ENCODE data around the gene UBE2I.
A peak's percentile ranks its signal among the peaks of the same experiment; 100 is the strongest.
"Not testable (repeated sequence)": the region's sequence is repeated elsewhere in the genome, so short reads cannot be mapped to it uniquely, and the experiment has no call there.

UBE2I gene

GRCh38 chr16:1308977-1309885 lies at the start of gene UBE2I:
Gene UBE2I (plus strand): TSS chr16:1309636. CDS start chr16:1314031, 4,395 bp downstream.
- peak; percentile 98 for DNase-seq

GRCh38 chr16:1259760-1260068 lies 49.7 kb upstream of the UBE2I start:
- DNase-seq, result no peak

GRCh38 chr16:1260101-1260680 lies 49.2 kb upstream of the UBE2I start:
- no peak for DNase-seq

DNA sequence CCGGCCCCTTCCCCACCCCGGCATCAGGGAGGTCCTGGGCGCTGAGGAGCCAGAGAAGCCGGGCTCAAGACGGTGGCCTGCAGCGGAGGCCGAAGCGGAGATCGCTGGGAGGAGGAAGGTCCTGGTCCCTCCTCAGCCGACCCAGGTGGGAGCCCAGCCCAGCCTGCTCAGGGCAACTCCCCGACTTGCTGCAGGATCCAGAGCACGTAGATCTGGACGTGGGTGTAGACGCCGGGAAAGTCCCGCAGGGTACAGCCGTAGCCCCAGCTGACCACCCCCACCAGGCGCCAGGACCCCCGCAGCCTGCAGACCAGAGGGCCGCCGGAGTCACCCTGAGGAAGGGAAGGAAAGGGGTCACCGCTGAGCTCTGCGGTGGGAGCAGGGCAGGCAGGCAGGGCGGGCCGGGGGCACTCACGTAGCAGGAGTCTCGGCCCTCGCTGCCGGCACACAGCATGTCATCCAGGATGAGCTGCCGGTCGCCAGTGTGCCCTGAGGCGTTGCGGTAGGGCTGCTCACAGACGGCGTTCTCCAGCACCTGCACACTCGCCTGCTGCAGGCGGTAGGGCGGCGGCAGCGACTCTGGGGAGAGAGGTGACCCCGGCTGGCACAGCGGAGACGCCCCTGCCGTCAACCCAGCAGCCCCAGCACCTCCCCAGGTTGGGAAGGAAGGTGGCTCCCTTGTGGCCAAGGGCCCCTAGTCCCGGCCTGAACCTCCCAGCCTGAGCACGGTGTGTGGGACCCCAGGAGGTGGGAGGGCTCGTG lies 48.1 kb upstream of the UBE2I start:
- DNase-seq, result no peak

- DNase-seq, result no peak
These were observed 47.1 kb upstream of the UBE2I start for GRCh38 chr16:1262210-1262845.

- DNase-seq, result no peak
These were observed 46.6 kb upstream of the UBE2I start for GRCh38 chr16:1262846-1263221.

- no peak for DNase-seq
These were observed 45.7 kb upstream of the UBE2I start for GRCh38 chr16:1263591-1264344.

- DNase-seq, result no peak
These were observed 44.9 kb upstream of the UBE2I start for GRCh38 chr16:1264345-1265089.

DNA sequence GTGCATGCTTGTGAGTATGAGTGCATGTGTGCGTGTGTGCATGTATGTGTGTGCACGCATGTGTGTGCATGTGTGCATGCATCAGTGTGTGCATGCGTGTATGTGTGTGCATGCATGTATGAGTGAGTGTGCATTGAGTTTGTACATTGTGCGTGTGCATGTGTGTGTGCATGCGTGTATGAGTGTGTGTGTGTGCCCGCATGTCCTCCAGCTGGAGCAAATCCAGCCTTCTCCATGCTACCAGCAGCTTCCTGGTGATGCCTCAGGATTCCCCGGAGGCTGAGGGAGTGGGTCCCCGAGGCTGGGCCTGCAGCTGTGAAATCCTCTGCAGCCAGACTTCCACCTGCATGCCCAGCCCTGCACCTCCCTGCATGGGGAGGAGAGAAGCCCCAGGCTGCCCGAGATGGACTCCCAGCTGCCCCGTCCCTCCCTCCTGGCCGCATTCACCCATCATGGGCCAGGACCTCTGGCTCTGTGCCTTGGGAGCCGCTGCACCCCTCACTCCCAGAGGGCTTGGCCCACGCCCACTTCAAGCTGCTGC lies 44.3 kb upstream of the UBE2I start:
- no peak for DNase-seq

- DNase-seq, result no peak
These were observed 43.6 kb upstream of the UBE2I start for GRCh38 chr16:1265826-1266225.

GRCh38 chr16:1269418-1269817 lies 40.0 kb upstream of the UBE2I start:
- not testable (repeated sequence) for DNase-seq

- DNase-seq, result no peak
These were observed 38.1 kb upstream of the UBE2I start for GRCh38 chr16:1271380-1271723.

DNA sequence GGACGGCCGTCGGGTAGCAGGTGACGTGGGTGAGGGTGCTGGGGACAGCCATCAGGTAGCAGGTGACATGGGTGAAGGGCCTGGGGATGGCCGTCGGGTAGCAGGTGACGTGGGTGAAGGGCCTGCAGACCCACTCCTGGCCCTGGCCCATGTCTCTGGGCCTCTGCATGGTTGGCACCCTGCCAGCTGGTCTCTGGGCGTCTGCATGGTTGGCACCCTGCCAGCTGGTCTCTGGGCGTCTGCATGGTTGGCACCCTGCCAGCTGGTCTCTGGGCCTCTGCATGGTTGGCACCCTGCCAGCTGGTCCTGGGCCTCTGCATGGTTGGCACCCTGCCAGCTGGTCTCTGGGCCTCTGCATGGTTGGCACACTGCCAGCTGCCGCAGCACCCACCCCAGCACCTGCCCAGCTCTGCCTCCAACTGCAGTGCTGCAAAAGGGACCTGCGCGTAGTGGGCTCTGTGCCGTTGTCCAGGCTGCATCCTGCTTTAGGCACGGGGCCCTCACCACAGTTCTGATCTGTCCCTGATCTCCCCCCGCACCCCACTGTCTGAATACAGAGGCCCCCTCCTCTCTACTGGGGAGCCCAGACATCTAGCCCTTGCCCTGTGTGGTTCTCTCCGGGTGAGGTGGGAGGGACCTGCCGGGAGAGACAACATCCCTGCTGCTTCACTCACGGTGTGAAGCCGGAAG lies 37.6 kb upstream of the UBE2I start:
- not testable (repeated sequence) for DNase-seq

DNA sequence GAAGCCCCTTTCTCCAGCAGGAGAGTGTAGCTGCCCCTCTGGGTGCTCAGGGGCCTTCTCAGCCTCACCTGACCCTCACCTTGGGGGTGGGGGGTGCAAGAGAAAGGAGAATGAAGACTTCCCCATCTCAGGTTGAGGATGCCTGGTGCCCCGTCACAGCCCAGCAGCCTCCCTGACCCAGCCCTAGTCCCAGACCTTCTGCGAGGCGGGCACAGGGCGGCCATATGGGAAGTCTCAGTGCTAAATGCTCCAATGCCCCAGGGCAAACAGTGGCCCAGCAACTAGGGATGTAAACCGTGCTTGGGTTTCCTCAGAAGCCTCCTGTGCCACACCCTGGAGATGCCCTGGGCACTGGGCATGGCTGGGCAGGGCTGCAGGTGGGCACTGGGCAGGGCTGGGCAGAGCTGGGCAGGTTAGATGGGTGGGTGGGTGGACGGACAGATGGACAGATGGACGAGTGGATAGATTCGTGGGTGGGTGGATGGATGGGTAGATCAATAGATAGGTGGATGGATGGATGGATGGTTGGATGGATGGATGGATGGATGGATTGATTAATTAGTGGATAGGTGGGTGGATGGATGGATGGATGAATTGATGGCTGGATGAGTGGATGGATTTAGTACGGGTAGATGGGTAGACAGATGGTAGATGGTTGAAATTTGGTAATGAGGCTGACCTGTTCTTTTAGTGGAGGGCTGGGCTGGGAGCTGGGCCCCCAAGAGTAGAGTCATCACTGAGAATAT lies 36.8 kb upstream of the UBE2I start:
- DNase-seq, result no peak

DNA sequence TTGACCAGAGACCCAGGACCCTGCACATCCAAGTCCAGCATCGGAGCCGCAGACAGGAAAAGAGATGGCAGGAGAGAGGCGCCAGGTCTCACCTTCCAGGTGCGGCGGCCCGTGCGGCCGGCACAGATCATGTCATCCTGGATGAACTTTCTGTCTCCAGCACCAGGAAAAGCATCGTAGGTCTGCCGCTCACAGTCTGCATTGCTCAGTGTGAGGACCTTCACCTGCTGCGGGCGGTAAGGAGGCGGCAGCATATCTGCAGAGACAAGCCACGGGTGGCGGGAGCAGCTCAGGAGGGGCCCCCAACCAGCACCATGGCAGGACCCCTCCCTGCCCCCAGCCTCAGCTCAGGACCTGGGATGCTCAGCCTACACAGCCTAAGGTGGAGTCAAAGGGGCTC lies 35.6 kb upstream of the UBE2I start:
- no peak for DNase-seq

GRCh38 chr16:1274767-1275166 lies 34.7 kb upstream of the UBE2I start:
- DNase-seq, result no peak

DNA sequence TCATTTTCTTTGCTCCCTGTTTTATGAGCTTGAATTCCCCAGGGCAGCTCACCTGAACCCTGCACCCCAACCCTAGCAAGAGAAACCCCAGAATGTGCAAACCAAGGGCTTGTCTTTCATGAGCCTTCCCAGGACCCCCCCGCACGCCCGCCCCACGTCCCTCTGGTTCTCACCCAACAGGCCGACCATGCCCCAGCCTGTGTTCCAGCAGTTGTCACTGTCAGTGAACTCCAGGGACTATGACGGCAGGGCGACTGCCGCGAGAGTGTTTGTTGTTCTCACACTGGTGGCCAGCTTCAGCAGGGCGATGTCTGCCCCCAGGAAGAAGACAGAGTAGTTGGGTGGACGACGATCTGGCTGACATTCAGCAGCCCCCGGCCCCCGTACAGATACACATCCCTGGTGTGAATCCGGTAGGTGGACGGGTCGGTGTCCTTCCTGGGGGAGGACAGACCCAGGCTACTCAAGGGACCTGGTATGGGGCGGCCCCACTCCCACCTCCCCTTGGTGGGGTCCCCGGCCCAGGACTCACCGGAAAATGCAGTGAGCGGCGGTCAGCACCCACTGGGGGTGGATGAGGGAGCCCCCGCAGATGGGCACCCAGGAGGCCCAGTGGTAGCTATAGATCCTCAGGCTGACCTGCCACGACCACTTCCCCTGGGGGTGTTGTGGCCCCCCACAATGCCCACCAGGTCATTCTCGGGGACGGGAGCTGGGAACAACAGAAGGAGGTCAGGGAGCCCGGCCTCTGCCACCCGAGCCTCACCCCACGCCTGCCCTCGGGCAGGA lies 33.5 kb upstream of the UBE2I start:
- no peak for DNase-seq

- no peak for DNase-seq
These were observed 32.9 kb upstream of the UBE2I start for GRCh38 chr16:1276580-1276878.

DNA sequence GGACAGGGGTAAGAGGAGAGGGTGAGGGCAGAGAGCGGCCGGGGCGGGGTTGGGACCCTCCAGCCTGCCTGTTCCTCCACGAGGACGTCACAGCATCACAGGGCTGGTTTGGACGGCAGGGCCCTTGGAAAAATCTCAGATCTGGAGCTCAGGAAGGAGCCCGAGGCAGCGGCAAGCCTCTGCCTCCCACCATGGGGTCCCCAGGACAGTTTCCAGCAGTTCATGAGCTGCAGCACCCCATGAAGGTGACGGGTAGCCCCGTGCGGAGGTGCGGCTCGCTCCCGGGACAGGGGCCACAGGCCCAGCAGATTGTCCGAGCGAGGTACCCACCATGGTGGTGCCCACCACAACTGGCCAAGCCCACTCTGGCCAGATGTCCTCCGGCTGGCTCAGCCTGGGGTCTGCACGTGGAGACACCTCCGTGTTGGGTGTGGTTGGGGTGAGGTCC lies 32.3 kb upstream of the UBE2I start:
- no peak for DNase-seq

Data from stimulated activated CD4-positive, alpha-beta T cell treated with anti-CD3 and anti-CD28 coated beads, Interleukin-4, amount 100 ng/mL, for 24 hours (primary cell).